Large intestine (tissue), 3 donors: ENCODE data around the gene F2RL1. TPM values are rescaled to one million over a fixed set of nuclear protein-coding genes. Genes with fewer than 3 reads are reported as not detected.
A peak's percentile ranks its signal among the peaks of the same experiment; 100 is the strongest.
"Not testable (repeated sequence)": the region's sequence is repeated elsewhere in the genome, so short reads cannot be mapped to it uniquely, and the experiment has no call there.

Source experiments
- DNase-seq, 2 donors: peaks; one replicate each; pipeline versions ENCODE4 v3.0.0 to v3.0.0-alpha.2; 2013
- H3K27ac ChIP-seq: one replicate; pipeline ENCODE4 v1.5.1; 2013; ENCODE audit warnings: low read length
- H3K27me3 ChIP-seq: 2 replicates; pipeline ENCODE4 v1.6.1; 2013; ENCODE audit warnings: low read length; ENCODE audit not compliant: control insufficient read depth, insufficient read depth
- H3K36me3 ChIP-seq: 2 replicates; pipeline ENCODE4 v1.6.1; 2013; ENCODE audit warnings: low read length; ENCODE audit not compliant: control insufficient read depth, insufficient read depth
- H3K4me1 ChIP-seq: one replicate; pipeline ENCODE4 v1.6.1; 2013; ENCODE audit warnings: low read length; ENCODE audit not compliant: control insufficient read depth, insufficient read depth
- H3K4me3 ChIP-seq: one replicate; pipeline ENCODE4 v1.5.1; 2013; ENCODE audit warnings: low read length
- H3K9me3 ChIP-seq: one replicate; pipeline ENCODE4 v1.6.1; 2013; ENCODE audit warnings: mild to moderate bottlenecking, low read depth, low read length, moderate library complexity; ENCODE audit not compliant: control insufficient read depth
- WGBS: methylation state at CpG from one replicate; pipeline ENCODE4 v1.1.5; 2013; ENCODE audit warnings: low lambda C conversion rate; ENCODE audit not compliant: insufficient coverage; 5-methylcytosine and 5-hydroxymethylcytosine counted together
- polyA plus RNA-seq: library from polyadenylated mRNA; unstranded; fragments of 120-200 nt; gene quantifications from one replicate; pipeline ENCODE4 v1.2.1, GENCODE V29; 2013

Gene F2RL1
- polyA plus RNA-seq, 1 donor = 76.0 TPM

DNA sequence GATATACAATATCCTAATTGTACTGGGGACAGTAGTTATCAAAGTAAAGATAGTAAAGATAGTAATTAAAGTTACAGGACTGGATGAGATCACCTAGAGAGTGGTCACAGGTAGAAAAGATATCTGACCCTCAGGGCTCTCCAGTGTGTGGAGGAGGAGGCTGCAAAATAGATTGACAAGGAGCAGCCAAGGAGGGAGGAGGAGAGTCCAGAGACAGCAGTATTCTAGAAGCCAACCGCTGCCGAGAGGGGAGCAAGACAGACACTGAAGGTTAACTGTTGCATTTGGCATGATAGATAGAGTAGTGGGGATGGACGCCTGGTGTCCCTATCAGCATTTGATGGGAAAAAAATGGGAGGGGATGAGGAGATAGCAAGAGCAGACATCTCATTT, 17.0 kb upstream of the F2RL1 start:
- H3K27ac ChIP-seq = no peak overlapping the region
- H3K4me1 ChIP-seq = peaks cover 18% of the 10 kb centered on the region
- H3K27me3 ChIP-seq = no peaks in the 10 kb centered on the region
- H3K36me3 ChIP-seq = no peaks in the 10 kb centered on the region
- no peak for DNase-seq
- no peak overlapping the region for H3K4me3 ChIP-seq
- no CpG with 5 or more reads among the region's 3 CpGs for WGBS
- peaks cover 8% of the 10 kb centered on the region for H3K9me3 ChIP-seq

DNA sequence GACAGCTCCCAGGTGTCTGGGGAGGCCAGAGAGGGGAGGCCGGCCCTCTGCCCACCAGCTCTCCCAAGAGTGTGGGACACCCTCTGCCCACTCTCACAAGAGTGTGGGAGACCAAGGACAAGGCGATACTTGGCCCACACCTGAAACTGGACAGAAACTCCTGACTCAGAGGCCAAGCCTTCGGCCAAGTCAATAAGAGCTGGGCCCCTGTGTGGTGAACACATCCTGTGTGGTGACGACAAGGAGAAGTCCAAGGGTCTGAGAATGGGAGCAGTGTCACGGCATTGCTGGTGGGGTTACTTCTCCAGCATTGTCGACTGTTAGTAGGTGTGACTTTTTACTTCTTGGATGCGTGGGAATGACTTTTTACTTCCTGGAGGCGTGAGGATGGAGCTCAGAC, 14.6 kb upstream of the F2RL1 start:
- Histone ChIP-seq H3K27me3 (no peaks in the 10 kb centered on the region), H3K4me1 (peaks cover 23% of the 10 kb centered on the region), H3K27ac (peak overlapping the region; percentile 95), H3K36me3 (no peaks in the 10 kb centered on the region), H3K4me3 (no peak overlapping the region), H3K9me3 (peaks cover 3% of the 10 kb centered on the region)
- DNase-seq = peak; percentile 62 to 80
- WGBS = no CpG with 5 or more reads among the region's 8 CpGs

DNA sequence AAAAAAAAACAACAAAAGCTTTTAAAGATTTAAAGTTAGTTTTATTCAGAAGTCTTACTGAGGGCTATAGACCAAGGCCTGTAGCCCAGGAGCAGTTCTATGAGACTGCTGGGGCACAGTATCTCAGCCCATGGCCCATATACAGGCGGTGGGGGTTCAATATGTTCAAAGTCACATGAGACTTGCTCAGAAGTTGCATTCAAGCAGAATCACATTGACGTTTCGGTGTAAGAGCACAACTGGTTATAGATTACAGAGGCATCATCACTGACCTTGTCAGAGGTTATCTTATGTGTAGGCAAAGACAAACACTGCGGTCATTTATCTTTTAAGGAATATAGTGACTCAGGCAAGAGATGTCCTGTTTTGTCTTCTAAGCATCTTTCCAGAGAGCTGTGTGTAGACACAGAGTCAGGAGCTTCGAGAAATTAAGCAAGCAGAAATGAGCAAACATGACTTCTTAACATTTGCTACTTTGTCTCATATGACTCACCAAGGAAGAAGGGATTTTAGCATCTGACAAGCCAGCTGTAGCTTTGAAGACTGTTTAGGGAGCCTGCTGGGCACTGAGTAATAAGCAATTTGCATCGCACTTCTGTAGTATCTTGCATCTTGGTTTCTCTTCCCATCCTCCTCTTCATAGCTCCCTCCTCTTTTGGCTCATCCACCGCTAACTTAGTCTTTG, 12.9 kb upstream of the F2RL1 start:
- peak overlapping the region; percentile 95 for H3K27ac ChIP-seq
- H3K4me3 ChIP-seq = no peak overlapping the region
- peaks cover 23% of the 10 kb centered on the region for H3K4me1 ChIP-seq
- H3K36me3 ChIP-seq = no peaks in the 10 kb centered on the region
- no peaks in the 10 kb centered on the region for H3K27me3 ChIP-seq
- peak; percentile 81 to 83 for DNase-seq
- H3K9me3 ChIP-seq = no peaks in the 10 kb centered on the region
- 40% methylated on average over 1 of the region's 7 CpGs for WGBS

DNA sequence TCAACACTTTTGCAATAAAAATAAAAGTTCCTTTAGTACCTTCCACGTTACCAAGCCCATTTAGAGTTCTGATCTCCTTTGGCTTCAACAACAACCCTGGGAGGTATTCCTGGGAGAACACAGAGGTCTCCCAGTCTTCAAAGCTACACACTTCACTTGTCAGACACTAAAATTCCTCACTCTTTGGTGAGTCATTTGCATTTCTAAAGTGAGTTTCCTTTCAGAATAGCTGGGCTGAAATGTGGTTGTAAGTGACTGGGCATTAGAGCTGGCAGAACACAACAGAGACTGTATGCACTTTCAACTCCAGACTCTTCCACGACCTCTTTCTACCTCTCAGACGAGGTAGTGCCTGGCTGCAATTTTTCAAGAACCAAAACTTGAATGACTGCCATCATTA, 11.5 kb upstream of the F2RL1 start:
- WGBS = no CpG with 5 or more reads among the region's 3 CpGs
- Histone ChIP-seq H3K9me3 (peaks cover 11% of the 10 kb centered on the region), H3K36me3 (no peaks in the 10 kb centered on the region), H3K27me3 (no peaks in the 10 kb centered on the region), H3K4me1 (peaks cover 23% of the 10 kb centered on the region), H3K4me3 (no peak overlapping the region), H3K27ac (peak overlapping the region; percentile 95)
- no peak for DNase-seq

DNA sequence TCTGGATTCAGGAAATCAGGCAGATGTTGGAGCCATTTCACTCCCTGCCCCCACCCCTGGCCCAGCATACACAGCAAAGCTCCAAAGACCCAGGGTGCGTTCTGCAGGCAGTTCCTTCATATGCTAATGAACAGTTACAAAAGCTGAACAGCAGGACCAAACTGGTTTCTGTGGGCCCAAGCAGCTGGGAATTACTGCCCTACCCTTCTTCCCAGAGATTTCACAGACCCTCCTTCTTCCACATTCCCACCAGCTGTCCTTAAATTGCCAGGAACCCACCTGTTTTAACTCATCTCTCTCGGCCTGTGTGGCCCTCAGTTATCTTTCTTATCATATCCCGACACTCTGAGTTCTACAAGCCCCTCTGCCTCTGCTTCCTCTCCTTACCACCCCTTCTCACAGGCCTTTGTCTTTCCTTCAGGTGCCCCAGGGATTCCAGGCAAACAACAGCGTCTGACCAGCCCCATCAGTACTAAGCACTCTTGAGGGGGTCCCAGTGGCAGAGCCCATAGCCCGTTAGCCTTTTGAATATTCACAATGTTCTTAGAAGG, 10.6 kb upstream of the F2RL1 start:
- H3K4me1 ChIP-seq = peaks cover 23% of the 10 kb centered on the region
- H3K36me3 ChIP-seq = no peaks in the 10 kb centered on the region
- no peaks in the 10 kb centered on the region for H3K27me3 ChIP-seq
- WGBS = no CpG with 5 or more reads among the region's 5 CpGs
- no peak overlapping the region for H3K4me3 ChIP-seq
- DNase-seq = no peak
- no peak overlapping the region for H3K27ac ChIP-seq
- peaks cover 12% of the 10 kb centered on the region for H3K9me3 ChIP-seq

DNA sequence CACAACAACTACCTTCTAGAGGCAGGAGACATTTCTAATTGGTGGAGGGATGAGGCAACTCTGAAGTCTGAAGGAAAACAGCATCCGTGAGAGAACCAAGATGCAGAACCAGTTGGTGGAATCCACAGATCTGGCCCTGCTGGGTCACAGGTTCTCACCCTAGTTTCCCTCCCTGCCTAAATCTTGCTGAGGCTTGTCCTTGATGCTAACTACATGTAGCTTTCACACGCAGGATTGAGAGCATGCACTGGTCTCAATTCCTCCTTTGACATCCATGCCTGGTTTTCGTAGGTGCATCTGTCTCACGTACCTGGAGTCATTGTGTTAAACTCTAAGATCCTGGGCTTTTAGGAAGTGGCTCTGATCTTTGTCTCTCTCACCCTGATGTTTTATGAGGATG, 9.7 kb upstream of the F2RL1 start:
- H3K27me3 ChIP-seq = no peaks in the 10 kb centered on the region
- WGBS = no CpG with 5 or more reads among the region's 4 CpGs
- peaks cover 20% of the 10 kb centered on the region for H3K4me1 ChIP-seq
- H3K4me3 ChIP-seq = no peak overlapping the region
- H3K9me3 ChIP-seq = peaks cover 12% of the 10 kb centered on the region
- H3K36me3 ChIP-seq = no peaks in the 10 kb centered on the region
- no peak overlapping the region for H3K27ac ChIP-seq
- no peak for DNase-seq

DNA sequence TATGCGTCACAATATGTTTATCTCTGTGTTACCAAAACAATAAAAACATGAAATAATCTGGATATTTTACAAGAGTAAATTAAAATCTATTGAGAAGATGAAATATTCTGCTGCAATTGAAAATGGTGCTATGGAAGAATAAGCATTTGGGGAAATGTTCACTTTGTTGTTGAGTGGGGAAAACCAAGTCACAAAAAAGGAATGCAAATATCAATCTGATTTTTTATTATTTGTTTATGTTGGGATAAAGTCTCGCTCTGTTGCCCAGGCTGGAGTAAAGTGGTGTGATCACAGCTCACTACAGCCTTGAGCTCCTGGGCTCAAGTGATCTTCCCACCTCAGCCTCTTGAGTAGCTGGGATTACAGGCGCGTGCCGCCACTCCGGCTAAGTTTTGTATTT, 8.6 kb upstream of the F2RL1 start:
- no peaks in the 10 kb centered on the region for H3K36me3 ChIP-seq
- peaks cover 14% of the 10 kb centered on the region for H3K4me1 ChIP-seq
- no peak for DNase-seq
- H3K9me3 ChIP-seq = peaks cover 12% of the 10 kb centered on the region
- H3K27ac ChIP-seq = no peak overlapping the region
- no peaks in the 10 kb centered on the region for H3K27me3 ChIP-seq
- no peak overlapping the region for H3K4me3 ChIP-seq
- no CpG with 5 or more reads among the region's 6 CpGs for WGBS

DNA sequence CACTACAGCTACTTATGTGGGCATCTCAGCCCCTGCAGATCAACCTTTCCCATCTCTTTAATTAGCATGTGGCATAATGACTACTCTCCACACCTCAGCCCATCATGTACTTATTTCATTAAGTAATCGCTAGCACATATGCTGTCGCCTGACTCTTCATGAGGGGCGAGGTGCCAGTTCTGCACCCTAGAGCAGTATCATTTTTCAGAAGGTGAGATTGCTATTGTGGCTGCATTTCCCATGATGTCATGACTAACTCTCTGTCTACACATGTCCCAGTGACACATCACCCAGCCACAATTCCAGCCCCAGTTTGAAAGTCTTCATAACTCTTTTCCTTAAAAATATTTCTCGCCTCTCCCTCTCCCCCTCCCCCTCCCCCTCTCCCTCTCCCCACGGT, 7.6 kb upstream of the F2RL1 start:
- Histone ChIP-seq H3K4me3 (no peak overlapping the region), H3K27me3 (no peaks in the 10 kb centered on the region), H3K4me1 (peaks cover 9% of the 10 kb centered on the region), H3K9me3 (peaks cover 12% of the 10 kb centered on the region), H3K36me3 (no peaks in the 10 kb centered on the region), H3K27ac (no peak overlapping the region)
- no CpG with 5 or more reads among the region's 5 CpGs for WGBS
- no peak for DNase-seq

DNA sequence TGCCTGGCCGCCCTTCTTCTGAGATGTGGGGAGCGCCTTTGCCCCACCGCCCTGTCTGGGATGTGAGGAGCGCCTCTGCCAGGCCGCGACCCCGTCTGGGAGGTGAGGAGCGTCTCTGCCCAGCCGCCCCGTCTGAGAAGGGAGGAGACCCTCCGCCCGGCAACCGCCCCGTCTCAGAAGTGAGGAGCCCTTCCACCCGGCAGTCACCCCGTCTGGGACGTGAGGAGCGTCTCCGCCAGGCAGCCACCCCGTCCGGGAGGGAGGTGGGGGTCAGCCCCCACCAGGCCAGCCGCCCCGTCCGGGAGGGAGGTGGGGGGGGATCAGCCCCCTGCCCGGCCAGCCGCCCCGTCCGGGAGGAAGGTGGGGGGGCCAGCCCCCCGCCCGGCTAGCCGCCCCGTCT, 6.6 kb upstream of the F2RL1 start:
- no CpG with 5 or more reads among the region's 32 CpGs for WGBS
- H3K9me3 ChIP-seq = peaks cover 12% of the 10 kb centered on the region
- not testable (repeated sequence) for H3K4me1 ChIP-seq, DNase-seq, H3K27ac ChIP-seq, H3K27me3 ChIP-seq, H3K36me3 ChIP-seq, H3K4me3 ChIP-seq

DNA sequence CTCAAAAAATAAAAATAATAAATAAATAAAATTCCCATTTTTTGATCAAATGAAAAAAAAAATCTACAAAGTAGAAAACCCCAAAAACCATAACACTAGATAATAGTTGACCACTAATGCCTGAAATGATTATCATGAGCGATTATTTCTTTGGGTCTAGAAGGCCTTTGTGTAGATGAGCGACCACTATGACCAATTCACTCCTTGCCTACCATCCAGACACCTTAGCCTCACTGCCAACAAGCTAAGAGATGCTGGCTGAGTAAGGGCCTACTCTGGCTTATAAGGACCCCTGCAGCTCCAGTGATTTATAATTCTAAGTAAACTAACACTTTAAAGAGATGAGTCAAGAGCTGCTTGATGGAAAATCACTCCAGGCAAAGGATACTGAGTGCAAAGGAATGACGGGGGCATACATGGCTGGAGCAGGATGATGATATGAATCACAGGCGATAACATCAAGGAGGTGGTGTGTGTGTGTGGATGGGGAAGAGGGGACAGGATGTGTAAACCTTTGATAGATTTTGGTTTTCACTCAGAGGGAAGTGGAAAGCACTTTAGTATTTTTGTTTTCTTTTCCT, 4.8 kb upstream of the F2RL1 start:
- WGBS = 100% methylated on average over 1 of the region's 4 CpGs
- Histone ChIP-seq H3K4me3 (no peak overlapping the region), H3K4me1 (peaks cover 3% of the 10 kb centered on the region), H3K36me3 (no peaks in the 10 kb centered on the region), H3K9me3 (peaks cover 12% of the 10 kb centered on the region), H3K27me3 (peaks cover 7% of the 10 kb centered on the region), H3K27ac (no peak overlapping the region)
- no peak for DNase-seq
